Activated CD8-positive, alpha-beta memory T cell treated with anti-CD3 and anti-CD28 coated beads, Interleukin-2, amount 50 U/mL, for 4 hours (primary cell): Measurements from ENCODE around the gene IKZF2.
A peak's percentile ranks its signal among the peaks of the same experiment; 100 is the strongest.

ENCODE experiments used
- DNase-seq: peaks from one replicate; pipeline ENCODE4 v3.0.0-alpha.2; 2020

IKZF2 gene

DNA sequence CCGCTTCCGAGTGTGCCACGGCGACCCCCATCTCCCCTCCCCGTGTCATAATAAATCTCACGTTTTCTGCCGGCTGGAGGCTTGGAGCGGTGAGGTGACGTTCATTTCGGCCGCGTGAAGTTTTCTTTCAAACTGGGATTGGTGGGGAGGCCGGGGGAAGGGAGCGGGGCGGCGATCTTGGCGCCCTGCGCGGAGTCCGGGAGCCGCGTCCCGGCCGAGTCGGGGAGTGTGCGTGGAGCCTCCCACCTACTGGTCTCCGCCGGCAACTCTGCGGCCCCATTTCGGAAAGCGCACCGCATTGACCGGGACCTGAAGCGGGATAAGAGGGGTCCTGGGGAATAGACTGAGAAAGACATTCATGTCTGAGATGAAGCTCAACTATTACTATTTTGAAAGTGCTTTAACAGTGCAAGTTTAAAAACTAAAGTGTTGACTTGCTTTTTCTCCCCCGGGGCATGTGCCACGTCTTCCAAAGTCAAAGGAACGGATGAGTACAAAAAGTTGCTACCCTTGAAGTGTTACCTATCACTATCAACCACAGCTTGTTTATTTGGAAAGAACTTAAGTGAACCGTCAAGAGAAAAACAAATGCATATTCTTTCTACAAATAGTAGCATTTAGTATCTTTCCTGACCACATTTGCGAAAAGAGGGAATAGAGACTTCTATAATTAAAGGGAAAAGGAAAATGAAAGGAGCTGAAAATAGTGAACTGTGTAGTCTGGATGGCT, 818 bp upstream of the IKZF2 start:
- DNase-seq: no peak

- DNase-seq: no peak
Observed at GRCh38 chr2:213150315-213151097, 906 bp downstream of the IKZF2 start.

GRCh38 chr2:213149949-213150314, 1.5 kb downstream of the IKZF2 start:
- DNase-seq: no peak

DNA sequence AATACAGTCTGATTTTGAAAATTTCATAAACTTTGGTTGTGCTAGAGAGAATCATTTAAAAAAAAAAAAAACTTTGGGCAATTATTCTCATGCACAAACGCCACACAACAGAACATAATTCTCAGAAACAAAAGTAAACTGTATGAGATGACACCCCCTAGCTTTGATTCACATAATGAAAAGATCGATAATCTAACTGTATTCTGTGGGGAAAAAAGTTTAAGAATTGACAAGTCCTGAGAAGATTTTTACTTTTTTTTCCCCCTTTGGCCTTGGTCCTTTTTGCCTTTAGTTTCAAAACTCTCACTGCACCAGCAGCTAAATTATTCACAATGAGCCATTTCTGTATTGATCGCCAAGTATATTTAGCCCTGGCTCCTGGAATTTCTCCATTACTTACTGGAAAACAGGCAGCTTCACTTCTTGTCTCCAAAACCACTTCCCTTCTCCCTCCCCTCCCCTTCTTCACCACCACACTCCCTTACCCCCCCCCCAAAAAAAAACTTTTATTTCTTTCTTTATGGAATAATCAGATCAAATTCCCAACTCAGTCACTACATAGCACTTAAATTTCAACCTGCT, 2.0 kb downstream of the IKZF2 start:
- no peak for DNase-seq

- no peak for DNase-seq
Observed at GRCh38 chr2:213148572-213149261, 2.7 kb downstream of the IKZF2 start.

DNA sequence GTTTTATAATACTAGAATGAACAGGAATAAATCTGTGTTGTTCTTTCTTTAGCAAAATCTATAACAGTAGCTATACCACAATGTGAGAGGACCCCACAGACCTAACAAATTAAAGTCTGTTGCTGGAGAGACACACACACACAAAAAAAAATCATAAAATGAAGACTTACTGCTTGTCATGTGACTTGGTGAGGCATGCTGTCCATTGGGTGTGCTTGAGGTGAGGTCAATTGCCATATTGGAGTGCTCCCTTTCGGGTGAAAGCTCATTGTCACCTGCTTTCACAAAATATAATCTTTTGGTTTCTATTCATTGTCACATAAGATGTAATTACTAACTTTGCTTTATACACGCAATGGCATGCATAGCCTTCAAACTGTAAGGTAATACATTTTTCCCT, 3.9 kb downstream of the IKZF2 start:
- DNase-seq: peak; percentile 15

GRCh38 chr2:213145715-213146242, 5.6 kb downstream of the IKZF2 start:
- DNase-seq: no peak

DNA sequence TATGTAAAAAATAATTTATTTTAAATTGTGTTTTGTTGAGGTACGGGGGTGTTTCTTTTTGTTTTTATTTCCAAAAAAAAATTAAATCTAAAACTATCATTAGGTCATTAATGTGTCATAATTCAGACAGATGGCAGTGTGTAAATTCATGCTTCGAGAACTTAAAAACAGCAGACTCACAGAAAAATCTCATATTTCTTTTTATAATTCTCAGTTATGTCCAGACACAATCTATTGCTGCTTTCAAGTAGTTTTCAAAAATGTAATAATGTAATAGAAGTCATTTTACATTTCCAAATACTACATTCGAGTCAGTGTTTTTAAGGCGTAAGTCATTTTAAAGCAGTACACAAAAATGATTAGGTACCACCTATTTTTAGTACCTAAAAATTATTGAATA, 14.3 kb downstream of the IKZF2 start:
- no peak for DNase-seq

GRCh38 chr2:213129311-213129710, 22.1 kb downstream of the IKZF2 start:
- no peak for DNase-seq

DNA sequence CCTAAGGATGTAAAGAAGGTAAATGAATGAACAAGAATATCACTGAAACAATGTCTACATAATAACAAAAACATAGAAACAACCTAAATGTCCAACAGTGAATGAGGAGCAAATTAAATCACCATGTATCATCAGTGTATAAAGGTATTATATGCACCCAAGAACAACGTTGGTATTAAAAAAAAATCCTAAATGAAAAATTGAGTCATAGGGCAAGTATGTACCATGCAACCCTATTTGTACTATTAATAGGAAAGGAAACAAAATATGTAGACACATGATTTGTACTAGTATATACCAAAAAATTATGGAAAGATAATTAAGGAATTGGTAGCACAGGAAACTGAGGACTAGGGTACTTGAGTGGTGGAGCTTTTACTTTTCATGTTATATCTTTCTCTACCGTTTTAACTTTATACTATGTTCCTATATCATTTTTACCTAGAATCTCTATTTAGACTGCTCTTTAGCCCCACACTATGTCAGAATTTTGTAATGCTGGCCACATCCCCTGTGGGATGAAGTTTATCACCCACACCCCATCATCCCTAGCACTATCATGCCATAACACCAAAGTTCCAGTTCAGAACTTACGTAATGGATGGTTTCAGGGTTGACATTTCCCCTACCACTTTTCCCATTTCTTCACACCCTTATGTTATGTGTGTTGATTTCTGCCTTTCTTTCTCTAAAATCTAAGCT, 25.6 kb downstream of the IKZF2 start:
- DNase-seq: no peak

DNA sequence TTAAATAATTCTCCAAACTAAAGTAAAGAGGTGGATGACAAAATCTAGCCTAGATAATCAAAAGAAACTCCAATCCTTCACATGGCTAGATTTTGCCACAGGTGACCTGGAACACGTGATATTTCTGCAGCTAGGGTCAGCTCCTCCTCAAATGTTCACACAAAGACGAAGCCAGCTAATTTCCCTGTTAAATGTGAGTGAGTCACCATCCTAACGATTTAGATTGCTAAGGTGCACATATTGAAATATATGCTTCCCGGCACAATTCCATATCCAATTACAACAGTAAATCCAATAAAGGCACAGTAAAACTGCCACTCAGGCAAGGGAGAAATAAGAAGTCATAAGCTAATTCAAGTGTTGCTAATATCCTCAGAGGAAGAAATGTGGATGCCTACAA, 28.7 kb downstream of the IKZF2 start:
- no peak for DNase-seq

- DNase-seq: no peak
Observed at GRCh38 chr2:213121690-213122089, 29.7 kb downstream of the IKZF2 start.

DNA sequence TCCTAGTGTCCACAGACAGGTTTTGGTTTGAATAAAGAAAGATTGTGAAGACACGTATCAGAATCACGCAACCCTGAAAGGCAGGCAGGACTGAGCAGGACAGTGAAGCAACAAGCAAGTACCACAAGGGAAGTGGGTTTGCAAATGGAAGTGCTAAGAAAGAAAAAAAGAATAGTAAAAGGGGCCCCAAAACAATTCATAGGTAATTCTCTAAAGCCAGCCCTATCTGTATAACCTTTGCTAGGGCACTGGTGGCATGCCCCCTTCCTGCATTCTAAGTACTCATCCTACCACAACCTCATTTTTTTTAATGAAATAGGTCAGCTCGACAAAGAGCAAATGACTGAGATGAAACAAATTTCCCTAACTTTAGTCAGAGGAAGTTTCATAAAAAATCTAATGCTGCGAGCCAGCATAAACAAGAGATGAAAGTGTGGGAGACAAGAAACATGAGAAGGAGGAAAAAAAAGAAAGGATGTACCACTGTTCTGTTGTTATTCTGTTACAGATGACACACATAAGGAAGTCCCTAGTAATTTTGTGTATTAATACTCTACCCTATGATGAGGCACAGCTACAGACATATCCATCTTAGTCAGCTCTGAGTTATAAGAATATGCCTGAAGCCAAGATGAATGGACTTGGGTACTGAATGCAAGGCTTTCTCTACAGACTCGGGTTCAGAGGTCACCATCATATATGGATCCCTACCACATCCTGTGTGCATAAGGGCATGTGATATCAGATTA, 32.2 kb downstream of the IKZF2 start:
- DNase-seq: peak; percentile 19

GRCh38 chr2:213108308-213108707, 43.1 kb downstream of the IKZF2 start:
- DNase-seq: no peak

DNA sequence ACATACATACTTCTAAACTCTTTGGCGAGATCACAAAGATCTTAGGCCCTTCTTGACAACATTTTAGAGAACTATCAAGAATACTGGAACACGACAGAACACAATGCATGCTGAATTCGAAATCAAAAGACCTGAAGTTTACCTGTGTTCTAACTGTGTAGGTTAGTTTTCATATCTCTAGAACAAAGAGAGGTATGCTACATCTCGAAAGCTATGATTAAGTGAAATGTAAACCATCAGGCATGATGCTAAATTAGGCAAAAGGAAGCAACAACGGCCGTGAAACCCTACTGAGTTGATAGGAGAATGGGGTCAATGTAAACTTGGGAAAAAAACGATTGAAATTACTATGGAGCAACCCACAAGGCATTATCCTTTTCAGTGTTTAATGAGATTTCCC, 43.7 kb downstream of the IKZF2 start:
- no peak for DNase-seq

GRCh38 chr2:213105212-213105611, 46.2 kb downstream of the IKZF2 start:
- no peak for DNase-seq

GRCh38 chr2:213104903-213105202, 46.6 kb downstream of the IKZF2 start:
- no peak for DNase-seq

DNA sequence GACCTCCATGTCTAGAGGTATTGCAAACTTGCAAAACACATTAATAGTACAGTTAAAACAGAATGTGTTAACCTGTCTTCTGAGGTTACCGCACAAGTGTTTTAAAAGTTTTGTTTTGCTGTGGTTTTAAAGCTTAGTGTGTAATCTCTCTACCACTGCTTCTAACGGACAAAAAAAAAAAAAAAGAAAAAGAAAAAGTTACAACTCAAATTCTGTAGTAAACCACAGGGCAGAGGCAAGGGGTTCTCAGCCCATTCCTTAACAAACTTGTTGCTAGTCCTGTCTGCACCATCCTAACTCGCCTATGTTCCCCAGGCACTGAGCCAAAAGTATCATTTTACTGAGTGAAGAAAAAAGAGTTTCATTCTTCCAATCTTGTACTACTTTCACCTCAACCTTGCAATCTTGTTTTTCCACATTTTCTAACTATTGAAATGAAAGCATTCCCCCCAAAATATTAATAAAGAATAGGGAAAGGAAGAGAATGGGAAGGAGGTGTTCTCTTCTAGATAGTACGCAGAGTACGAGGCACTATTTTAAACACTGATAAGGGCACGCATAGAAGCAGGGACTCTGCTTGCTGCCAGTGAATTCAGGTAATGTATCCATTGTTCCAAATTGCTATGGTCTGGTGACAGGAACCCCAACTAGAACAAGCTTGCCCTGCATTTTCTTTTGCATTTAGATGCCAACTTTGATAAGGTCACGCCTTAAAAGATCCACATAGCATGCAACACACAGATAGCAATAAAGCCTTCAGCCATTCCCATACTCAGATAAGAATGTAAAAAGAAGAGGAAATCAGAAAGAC, 47.1 kb downstream of the IKZF2 start:
- no peak for DNase-seq

GRCh38 chr2:213101692-213102460, 49.5 kb downstream of the IKZF2 start:
- no peak for DNase-seq

DNA sequence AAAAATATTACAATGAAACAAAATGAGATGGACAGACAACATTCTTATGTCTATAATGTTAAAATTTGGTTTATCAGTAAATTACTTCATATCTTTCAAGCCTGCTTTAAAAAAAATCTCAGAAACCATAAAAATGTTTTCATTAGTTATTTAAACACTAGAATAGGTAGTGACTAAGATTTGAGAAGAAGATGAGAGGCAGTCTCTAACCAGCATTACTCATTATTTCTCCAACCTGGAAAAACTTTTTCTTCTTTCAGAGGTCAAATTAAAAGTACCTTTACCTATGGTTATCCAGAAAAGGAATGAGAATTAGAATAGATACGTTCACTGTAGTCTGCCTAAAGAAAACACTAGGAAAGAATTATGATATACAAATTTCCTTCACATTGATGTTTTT, 50.3 kb downstream of the IKZF2 start:
- no peak for DNase-seq
